ENCODE measurements around the gene NHSL2. TPM values are rescaled to one million over a fixed set of nuclear protein-coding genes. Genes with fewer than 3 reads are reported as not detected.

NHSL2 gene
- total and polyA plus RNA-seq, 2 experiments from 2014 or later = 4.7 to 9.5 TPM

DNA sequence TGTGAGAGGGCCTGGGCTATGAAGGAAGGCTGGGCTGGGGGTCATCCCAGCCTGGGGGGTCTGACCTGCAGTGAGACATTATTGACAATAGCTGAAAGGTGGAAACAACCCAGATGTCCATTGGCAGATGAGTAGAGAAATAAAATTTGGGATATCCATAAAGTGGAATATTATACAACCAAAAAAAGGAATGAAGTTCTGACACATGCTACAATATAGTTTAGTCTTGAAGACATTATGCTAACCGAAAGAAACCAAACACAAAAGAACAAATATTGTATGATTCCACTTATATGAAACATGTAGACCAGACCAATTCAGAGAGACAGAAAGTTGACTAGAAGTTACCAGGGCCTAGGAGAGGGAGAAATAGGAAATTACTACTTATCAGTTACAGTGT lies 176.3 kb downstream of the NHSL2 start:
- H3F3A ChIP-seq (replicated peaks; ENCODE audit: low read depth) = no peaks in the 10 kb centered on the region
- no peak overlapping the region for H2AFZ ChIP-seq
- Mint-ChIP-seq H3K27ac (no peak overlapping the region), H3K4me3 (no peak overlapping the region), H3K36me3 (ENCODE audit: low read depth) (no peaks in the 10 kb centered on the region), H3K4me1 (peaks cover 8% of the 10 kb centered on the region), H3K9me3 (no peaks in the 10 kb centered on the region), H3K27me3 (ENCODE audit: insufficient read depth, low read depth, poor library complexity) (no peaks in the 10 kb centered on the region)
- TF ChIP-seq JUNB (IDR thresholded peaks at IDR 0.05; ENCODE audit: unreplicated experiment) (no peak), REST (IDR thresholded peaks at IDR 0.05; ENCODE audit: unreplicated experiment) (no peak), ZNF331 (CRISPR knock-in tag; IDR thresholded peaks at IDR 0.05; ENCODE audit: low read depth) (no peak), EZH2 (IDR thresholded peaks at IDR 0.05; ENCODE audit: low read depth, unreplicated experiment) (no peak), CREB1 (CRISPR knock-in tag; IDR thresholded peaks at IDR 0.05; ENCODE audit: low read depth) (no peak), STAT1 (IDR thresholded peaks at IDR 0.05; ENCODE audit: unreplicated experiment) (no peak), EZH2phosphoT487 (IDR thresholded peaks at IDR 0.05; ENCODE audit: unreplicated experiment) (no peak)
- no peaks in the 10 kb centered on the region for H4K20me1 ChIP-seq (replicated peaks; ENCODE audit: insufficient read depth)
- no peak overlapping the region for H3K27ac ChIP-seq (ENCODE audit: low read depth)
- no peaks in the 10 kb centered on the region for H3K79me2 ChIP-seq (replicated peaks; ENCODE audit: insufficient read depth)
- H3K4me2 ChIP-seq = no peak overlapping the region
- no peaks in the 10 kb centered on the region for H3K36me3 ChIP-seq (ENCODE audit: insufficient read depth)
- no peaks in the 10 kb centered on the region for H3K27me3 ChIP-seq (ENCODE audit: insufficient read depth)
- H3K4me1 ChIP-seq (ENCODE audit: insufficient read depth) = no peaks in the 10 kb centered on the region
- no peak overlapping the region for H3K4me3 ChIP-seq
- no peak for DNase-seq (ENCODE audit: low spot score)
- no peaks in the 10 kb centered on the region for H3K9me2 ChIP-seq (ENCODE audit: insufficient read depth)
- no peak for ATAC-seq

DNA sequence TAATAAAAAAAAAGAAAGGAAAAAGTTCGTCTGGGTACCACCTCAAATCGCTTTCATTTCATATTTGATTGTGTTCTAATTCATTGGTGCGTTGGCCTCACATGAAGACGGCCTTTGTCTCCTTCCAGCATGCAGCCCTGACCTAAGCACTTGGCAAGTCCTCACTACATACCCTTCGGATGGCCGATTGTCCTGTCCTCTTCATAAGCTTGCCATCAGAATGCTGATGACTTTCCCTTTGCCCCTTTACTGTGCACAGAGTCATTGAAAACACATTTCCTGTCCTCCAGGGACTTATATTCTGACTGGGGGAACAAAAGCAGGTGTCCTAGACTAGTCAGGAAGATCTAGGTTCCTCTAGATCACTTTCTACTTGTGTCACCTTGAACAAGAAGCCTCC lies 178.1 kb downstream of the NHSL2 start:
- H3K4me1 ChIP-seq (ENCODE audit: insufficient read depth) = no peaks in the 10 kb centered on the region
- H3K4me3 ChIP-seq = no peak overlapping the region
- no peaks in the 10 kb centered on the region for H3K36me3 Mint-ChIP-seq (ENCODE audit: low read depth)
- H3K27me3 ChIP-seq (ENCODE audit: insufficient read depth) = no peaks in the 10 kb centered on the region
- H3K27ac ChIP-seq (ENCODE audit: low read depth) = no peak overlapping the region
- no peaks in the 10 kb centered on the region for H3F3A ChIP-seq (replicated peaks; ENCODE audit: low read depth)
- ATAC-seq = no peak
- peaks cover 2% of the 10 kb centered on the region for H3K27me3 Mint-ChIP-seq (ENCODE audit: insufficient read depth, low read depth, poor library complexity)
- H3K4me2 ChIP-seq = no peak overlapping the region
- TF ChIP-seq ZNF114 (CRISPR knock-in tag; IDR thresholded peaks at IDR 0.05) = no peak
- no peak for TF ChIP-seq EZH2 (IDR thresholded peaks at IDR 0.05; ENCODE audit: low read depth, unreplicated experiment)
- no peak for TF ChIP-seq POLR2AphosphoS5 (IDR thresholded peaks at IDR 0.05; ENCODE audit: low read depth)
- no peak for TF ChIP-seq ETS1 (IDR thresholded peaks at IDR 0.05)
- TF ChIP-seq CREB1 (CRISPR knock-in tag; IDR thresholded peaks at IDR 0.05; ENCODE audit: low read depth) = no peak
- TF ChIP-seq JUNB (IDR thresholded peaks at IDR 0.05; ENCODE audit: unreplicated experiment) = no peak
- TF ChIP-seq STAT1 (IDR thresholded peaks at IDR 0.05; ENCODE audit: unreplicated experiment) = no peak
- no peak for TF ChIP-seq CTCF (conservative IDR thresholded peaks at IDR 0.05; ENCODE audit: low read depth in 2 of 2)
- peaks cover 7% of the 10 kb centered on the region for H3K4me1 Mint-ChIP-seq
- H3K79me2 ChIP-seq (replicated peaks; ENCODE audit: insufficient read depth) = no peaks in the 10 kb centered on the region
- no peaks in the 10 kb centered on the region for H4K20me1 ChIP-seq (replicated peaks; ENCODE audit: insufficient read depth)
- no peaks in the 10 kb centered on the region for H3K9me2 ChIP-seq (ENCODE audit: insufficient read depth)
- no peak for DNase-seq (ENCODE audit: low spot score)
- no peaks in the 10 kb centered on the region for H3K36me3 ChIP-seq (ENCODE audit: insufficient read depth)
- H3K4me3 Mint-ChIP-seq = no peak overlapping the region
- H2AFZ ChIP-seq = no peak overlapping the region
- no peak overlapping the region; the same call in 1 of the 2 replicates for H3K27ac Mint-ChIP-seq
- H3K9me3 Mint-ChIP-seq = no peaks in the 10 kb centered on the region

All from GM23338 (cell line).